GM10248 (cell line): Measurements from ENCODE around the gene NTN3.
A peak's percentile ranks its signal among the peaks of the same experiment; 100 is the strongest.

ENCODE experiments used
- CTCF ChIA-PET: fragments of 300-600 bp; sonication (Branson Sonifier 250); formaldehyde crosslinking; extraction: SDS; loops from one replicate; lab custom pipeline; 2021; ENCODE audit warnings: antibody characterized with exemption; lab: Yijun Ruan, JAX
- POLR2A ChIA-PET: fragments of 350-650 bp; sonication (Branson Sonifier 250); formaldehyde crosslinking; extraction: SDS; loops from one replicate; lab custom pipeline; 2020; ENCODE audit warnings: antibody characterized with exemption; lab: Yijun Ruan, JAX
- DNase-seq: peaks from one replicate; pipeline ENCODE4 v3.0.0; 2012; ENCODE audit errors: extremely low spot score
- TF ChIP-seq, protein P1 (sequence below): IDR thresholded peaks from 2 replicates; pipeline ENCODE4 v1.5.1; 2012; ENCODE audit warnings: mild to moderate bottlenecking, low read depth; ENCODE audit errors: extremely low read depth, missing control alignments, control extremely low read depth

The NTN3 gene

DNA sequence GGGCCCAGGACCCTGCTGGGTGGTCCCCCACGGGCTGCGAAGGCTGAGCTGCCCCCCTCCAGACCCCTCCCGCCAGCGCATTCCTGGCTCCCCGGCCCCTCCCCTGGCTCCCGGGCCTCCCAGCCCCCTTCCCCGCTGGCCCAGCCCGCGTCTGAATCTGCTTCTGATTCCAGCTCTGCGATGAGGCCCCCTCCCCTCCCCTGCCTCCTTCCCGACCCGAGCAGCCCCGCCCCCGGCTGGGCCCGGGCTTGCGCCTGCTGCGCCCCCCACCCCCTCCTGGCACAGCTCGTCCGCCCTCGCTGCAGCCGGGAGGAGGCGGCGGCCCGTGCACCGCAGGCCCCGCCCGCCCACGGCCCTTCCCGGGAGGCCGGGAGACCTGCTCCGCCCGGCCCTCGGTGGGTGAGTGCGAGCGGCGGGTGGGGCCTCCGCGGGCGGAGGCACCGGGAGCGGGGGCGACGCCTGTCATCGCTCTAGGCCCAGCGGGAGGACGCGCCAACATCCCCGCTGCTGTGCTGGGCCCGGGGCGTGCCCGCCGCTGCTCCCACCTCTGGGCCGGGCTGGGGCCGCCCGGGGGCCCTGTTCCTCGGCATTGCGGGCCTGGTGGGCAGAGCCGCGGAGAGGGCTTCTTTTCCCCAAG is at the start of gene NTN3:
NTN3 (plus strand) TSS at position 282 of the 637 bp plus-strand sequence. CDS start 405 bp downstream, outside the sequence.
- TF ChIP-seq, protein P1, sequence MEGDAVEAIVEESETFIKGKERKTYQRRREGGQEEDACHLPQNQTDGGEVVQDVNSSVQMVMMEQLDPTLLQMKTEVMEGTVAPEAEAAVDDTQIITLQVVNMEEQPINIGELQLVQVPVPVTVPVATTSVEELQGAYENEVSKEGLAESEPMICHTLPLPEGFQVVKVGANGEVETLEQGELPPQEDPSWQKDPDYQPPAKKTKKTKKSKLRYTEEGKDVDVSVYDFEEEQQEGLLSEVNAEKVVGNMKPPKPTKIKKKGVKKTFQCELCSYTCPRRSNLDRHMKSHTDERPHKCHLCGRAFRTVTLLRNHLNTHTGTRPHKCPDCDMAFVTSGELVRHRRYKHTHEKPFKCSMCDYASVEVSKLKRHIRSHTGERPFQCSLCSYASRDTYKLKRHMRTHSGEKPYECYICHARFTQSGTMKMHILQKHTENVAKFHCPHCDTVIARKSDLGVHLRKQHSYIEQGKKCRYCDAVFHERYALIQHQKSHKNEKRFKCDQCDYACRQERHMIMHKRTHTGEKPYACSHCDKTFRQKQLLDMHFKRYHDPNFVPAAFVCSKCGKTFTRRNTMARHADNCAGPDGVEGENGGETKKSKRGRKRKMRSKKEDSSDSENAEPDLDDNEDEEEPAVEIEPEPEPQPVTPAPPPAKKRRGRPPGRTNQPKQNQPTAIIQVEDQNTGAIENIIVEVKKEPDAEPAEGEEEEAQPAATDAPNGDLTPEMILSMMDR = no peak
- no peak for DNase-seq
- POLR2A ChIA-PET = no interaction called here
- CTCF ChIA-PET = interaction anchor here (0.7 to 2.1 kb wide), 4 partner anchors 10 to 42 kb away, joined by 3 to 11 read pairs (median 4); partner anchors contain the start of genes ATP6V0C and TEDC2

DNA sequence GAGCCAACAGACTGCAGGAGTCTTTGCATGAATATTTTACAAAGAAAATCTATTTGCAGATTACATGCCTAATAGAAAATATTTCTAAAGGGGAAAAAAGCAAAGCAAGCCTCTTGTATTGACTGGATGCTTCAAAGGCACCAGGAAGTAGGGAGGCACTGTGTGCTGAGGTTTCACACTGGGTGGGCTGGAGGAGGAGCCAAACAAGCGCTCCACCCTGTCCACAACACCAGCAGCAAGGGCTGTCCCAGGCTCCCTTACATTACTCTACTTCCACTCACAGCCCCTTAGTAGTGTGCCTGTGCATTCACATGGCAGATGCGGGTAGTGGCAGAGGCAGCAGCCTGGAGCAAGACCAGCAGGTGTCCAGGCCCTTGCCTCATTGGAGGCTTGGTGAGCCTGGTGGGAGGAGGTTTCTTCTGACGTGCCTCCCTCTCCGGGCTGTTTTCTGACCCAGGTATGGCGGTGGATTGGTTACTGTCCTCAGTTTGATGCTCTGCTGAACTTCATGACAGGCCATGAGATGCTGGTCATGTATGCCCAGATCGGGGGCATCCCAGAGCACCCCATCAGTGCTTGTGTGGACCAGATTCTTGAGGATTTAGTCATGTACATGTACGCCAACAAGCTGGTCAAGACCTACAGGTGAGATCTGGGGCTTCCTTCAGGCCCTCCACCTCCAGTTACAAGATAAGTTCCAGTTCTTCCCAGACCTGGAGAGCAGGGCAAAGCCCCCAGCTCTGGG is 48.8 kb upstream of the NTN3 start:
- ChIA-PET CTCF (interaction anchor here (0.7 to 2.1 kb wide), 9 partner anchors 10 to 169 kb away, joined by 3 to 25 read pairs (median 4); partner anchors contain the start of gene TEDC2), POLR2A (interaction anchor here (0.5 kb wide), 1 partner anchor 158 kb away, joined by 3 read pairs; no protein-coding TSS in a partner anchor)
- peak; percentile 10 for DNase-seq
- TF ChIP-seq, protein P1 = no peak

DNA sequence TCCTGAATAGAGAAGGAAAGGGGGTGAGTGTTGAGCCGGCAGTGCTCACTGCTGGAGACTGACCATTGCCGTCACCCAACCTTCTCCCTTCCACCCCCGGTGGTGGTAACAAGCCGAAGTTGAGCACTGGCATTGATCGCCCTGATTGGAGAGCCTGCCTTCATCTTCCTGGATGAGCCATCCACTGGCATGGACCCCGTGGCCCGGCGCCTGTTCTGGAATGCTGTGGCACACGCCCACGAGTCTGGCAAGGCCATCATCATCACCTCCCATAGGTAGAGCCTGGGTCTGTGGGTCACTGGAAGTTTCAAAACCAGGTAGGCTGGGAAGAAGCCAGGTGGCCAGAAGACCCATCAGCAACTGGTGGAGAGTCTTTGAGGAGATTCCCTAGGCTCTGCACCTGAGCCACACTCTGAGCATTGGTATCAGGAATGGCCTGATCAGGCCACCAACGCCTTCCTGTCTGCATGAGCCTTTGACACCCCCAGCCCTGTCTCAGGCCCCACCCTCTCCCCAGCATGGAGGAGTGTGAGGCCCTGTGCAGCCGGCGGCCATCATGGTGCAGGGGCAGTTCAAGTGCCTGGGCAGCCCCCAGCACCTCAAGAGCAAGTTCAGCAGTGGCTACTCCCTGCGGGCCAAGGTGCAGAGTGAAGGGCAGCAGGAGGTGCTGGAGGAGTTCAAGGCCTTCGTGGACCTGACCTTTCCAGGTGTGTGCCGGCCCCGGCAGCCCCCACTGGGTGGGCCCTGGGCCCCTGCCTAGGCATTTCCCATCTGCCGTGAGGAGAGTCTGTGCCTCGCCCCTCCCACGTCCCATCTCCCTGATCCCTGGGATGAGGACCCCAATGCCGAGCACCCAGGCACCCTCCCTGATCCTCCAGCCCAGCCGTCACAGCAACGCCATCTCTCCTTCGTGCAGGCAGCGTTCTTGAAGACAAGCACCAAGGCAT is 46.8 kb upstream of the NTN3 start:
- ChIA-PET POLR2A (no interaction called here), CTCF (interaction anchor here (0.6 to 2.1 kb wide), 4 partner anchors 12 to 630 kb away, joined by 3 to 25 read pairs (median 8); no protein-coding TSS in a partner anchor)
- DNase-seq = no peak
- TF ChIP-seq, protein P1 = no peak

DNA sequence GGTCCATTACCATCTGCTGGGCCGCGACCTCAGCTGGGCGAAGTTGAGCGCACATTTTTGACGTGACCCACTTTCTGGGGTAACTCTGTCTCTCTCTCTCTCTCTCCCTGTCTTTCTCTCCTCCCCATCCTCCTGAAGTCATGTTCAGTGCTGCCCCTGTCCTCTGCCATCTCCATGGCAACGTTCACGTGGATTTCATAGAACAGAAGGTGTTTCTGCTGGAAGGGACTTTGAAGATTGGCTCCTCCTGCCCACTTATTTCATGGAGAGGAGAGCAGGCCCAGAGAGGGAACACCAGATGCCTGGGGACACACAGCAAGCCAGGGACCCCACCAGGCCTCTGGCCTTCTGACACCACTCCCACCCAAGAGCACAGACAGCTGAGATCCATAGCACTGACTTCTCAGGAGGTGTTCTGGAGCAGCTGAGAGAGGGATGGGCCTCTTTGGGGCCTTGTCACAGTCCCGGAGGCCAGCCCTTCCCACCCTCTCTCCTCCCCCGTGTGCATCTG is 46.0 kb upstream of the NTN3 start:
- POLR2A ChIA-PET = no interaction called here
- CTCF ChIA-PET = interaction anchor here (1.0 kb wide), 2 partner anchors 62 to 76 kb away, joined by 3 read pairs; no protein-coding TSS in a partner anchor
- TF ChIP-seq, protein P1 = no peak
- DNase-seq = no peak

DNA sequence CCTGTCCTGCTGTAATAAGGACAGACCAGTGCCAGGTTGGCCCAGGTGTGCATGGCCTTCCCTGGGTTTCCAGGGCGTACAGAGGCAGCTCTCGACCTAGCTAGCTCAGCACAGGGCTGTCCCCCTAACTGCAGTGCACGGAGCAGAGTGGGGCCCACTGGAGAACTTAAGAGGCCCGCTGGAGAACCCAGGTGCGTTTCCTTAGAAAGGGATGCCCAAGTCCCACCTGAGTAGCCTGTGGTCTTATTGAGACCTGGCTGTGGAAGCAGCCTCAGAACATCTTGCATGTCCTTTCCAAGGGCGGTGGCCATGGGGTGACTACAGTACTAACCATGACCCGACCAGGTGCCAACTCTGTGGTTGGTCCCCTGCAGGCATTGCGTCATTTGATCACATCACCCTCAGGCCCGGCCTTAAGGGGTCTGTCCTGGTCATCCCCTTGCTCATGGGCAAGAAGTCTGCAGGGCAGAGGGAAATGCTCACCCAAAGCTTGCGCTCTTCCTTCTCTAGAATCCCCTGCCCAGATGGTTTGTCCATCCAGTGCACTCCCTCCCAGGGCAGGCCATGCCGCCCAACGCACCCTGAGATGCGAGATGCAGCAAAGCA is 45.2 kb upstream of the NTN3 start:
- ChIA-PET CTCF (interaction anchor here (1.0 kb wide), 2 partner anchors 61 to 75 kb away, joined by 3 read pairs; no protein-coding TSS in a partner anchor), POLR2A (no interaction called here)
- no peak for DNase-seq
- TF ChIP-seq, protein P1 = no peak
